Measurements from ENCODE around the gene SPDYE3.
"Not testable (repeated sequence)": the region's sequence is repeated elsewhere in the genome, so short reads cannot be mapped to it uniquely, and the experiment has no call there.

The SPDYE3 gene

DNA sequence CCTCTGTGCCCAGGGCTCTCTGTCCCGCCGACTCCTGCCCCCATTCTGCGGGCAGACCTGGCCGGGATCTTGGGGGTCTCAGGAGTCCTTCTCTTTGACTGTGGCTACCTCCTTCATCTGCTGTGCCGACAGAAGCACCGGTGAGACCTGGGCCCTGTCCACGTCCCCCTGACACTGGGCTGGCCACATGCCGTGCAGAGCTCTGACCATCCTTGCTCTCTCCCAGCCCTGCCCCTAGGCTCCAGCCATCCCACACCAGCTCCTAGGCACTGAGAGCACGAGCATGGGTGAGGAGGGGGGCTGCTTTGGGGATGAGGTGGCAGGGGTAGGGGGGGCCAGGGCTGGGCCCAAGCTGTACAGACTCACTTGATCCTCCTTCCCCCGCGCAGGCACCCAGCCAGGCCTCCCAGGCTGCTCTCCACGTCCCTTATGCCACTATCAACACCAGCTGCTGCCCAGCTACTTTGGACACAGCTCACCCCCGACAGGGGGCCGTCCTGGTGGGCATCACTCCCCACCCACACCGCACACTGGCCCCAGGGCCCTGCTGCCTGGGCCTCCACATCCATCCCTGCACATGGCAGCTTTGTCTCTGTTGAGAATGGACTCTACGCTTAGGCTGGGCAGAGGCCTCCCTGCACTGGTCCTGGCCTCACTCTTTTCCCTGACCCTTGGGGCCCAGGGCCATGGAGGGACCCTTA is 45.6 kb downstream of the SPDYE3 start:
- no peak for DNase-seq

DNA sequence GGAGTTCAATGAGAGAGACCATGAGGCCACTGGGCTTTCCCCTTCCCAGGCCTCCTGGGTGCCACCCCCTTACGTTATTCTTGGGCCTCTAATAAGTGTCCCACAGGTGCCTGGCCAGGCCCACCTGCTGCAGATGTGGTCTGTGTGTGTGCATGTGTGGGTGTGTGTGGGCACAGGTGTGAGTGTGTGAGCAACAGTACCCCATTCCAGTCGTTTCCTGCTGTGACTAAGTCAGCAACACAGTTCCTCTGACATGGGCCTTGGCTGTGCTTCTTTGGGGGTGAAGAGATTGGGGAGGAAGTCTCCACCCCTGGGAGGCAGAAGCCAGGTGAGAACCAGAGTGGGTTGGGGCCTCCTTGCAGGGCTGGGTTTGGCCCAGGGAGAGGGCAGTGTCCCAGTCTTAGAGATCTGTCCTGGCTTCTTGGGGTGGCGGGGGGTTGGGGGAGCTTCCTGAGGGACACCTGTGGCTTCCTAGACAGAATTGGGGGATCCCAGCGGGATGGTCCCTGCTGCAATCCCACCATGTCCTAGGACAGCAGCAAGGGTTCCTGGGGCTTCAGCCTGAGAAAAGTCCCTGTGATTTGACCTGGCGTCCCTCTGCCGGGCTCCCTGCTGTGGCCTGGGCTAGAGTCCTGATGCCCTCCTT is 46.3 kb downstream of the SPDYE3 start:
- DNase-seq: no peak

DNA sequence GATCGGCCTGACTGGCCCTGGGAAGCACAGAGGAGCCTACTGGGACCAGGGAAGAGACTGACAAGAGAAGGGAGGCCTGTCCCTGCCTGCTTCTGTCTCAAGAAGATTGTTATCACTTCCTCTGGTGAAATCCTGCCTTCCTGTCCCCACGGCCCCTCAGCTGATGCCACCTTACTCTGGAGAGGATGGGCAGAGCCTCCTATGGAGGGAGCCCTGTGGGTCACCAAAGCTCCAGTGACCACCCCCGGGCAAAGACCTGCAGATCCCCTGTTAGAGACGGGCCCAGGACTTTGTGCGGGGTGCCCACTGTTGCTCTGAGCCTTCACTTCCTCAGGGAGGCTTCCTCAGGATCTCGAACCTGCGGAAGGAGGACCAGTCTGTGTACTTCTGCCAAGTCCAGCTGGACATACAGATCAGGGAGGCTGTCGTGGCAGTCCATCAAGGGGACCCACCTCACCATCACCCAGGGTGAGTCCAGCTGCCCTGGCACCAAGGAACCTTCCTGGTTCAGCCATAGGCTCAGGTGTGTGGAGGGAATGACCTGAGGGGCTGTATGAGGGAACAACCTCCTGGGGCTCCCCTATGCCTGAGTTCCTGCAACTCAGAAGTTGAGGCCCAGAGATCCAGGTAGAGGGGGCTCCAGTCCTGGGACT is 49.0 kb downstream of the SPDYE3 start:
- DNase-seq: no peak

DNA sequence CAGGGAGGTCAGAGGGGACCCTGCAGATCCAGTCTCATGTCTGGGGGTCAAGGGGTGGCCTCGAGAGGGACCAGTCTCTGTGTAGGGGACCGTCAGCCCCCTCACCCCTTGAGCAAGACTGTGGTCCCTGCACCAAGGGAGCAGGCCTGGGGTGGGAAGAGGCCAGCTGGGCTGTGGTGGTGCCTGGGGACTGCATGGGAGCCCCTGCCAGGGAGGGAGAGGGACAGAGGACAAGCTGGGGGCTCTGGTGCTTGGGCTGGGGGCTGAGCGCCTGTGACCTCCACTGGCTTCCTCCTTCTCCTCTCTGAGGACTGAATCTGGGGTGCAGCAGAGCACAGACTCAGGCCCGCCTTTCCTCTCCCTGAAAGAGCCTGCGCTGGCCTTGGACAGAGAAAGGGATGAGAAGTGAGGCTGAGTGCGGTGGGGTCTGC is 49.6 kb downstream of the SPDYE3 start:
- DNase-seq: no peak

DNA sequence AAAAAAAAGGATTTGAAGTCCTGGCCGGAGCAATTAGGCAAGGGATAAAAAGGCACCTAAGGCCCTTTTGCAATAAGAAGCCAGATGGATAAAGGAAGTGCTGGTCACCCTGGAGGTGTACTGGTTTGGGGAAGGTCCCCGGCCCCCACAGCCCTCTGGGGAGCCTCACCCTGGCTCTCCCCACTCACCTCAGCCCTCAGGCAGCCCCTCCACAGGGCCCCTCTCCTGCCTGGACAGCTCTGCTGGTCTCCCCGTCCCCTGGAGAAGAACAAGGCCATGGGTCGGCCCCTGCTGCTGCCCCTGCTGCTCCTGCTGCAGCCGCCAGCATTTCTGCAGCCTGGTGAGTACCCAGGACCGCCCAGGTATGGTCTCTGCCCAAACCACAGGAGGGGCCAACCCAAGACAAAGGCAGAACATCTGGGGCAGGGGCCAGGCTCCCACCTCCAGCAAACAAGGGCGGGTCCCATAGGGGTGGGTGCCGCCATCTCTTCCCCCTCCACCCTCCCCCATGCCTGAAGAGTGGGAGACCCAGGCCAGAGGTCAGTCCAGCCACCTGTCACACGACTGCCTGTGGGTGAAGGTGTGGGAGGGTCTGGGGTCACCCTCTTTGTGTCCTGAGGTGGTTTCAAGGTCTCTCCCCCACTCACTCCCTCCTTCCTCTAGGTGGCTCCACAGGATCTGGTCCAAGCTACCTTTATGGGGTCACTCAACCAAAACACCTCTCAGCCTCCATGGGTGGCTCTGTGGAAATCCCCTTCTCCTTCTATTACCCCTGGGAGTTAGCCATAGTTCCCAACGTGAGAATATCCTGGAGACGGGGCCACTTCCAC is 50.7 kb downstream of the SPDYE3 start, which contains the start of gene PILRB:
PILRB (plus strand) TSS at position 91 of the 830 bp plus-strand sequence; CDS start at position 277, 186 bp downstream.
- no peak for DNase-seq

DNA sequence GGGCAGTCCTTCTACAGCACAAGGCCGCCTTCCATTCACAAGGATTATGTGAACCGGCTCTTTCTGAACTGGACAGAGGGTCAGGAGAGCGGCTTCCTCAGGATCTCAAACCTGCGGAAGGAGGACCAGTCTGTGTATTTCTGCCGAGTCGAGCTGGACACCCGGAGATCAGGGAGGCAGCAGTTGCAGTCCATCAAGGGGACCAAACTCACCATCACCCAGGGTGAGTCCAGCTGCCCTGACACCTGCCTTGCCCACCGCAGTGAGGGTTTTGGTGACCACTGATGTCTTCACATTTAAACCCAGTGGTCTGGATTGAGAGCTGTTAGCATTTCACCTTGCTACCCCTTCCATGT is 51.3 kb downstream of the SPDYE3 start:
- DNase-seq: no peak

DNA sequence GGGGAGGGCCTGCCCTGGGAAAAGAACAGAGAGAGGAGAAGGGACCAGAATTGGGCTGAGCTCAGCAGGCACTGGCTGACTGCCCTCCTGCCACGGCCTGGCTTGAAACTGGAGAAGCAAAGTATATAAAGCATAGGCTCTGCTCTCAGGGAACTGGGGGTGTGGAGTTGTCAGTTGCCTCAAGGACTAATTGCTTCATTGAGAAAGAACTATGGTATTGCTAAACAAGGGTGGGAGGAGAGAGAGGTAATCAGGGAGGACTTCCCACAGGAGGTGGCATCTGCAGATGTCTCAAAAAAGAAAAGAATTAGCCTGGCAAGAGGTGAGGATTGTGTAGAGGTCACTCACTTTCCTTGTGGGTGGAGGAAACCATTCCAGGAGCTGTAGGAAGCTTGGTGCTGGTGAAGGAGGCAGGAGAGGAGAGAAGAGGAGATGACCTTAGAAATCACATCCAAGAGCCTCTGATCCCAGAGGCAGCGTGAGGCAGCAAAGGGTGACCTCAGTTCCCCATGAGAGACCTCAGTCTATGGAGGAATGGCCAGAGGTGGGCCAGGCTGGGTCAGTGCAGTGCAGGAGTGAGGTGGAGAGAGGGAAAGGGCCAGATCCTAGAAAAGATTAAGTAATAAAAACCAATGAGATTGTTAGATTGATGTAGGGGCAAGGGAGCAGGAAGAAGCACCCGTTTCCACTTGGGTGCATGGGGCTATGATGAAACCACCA is 52.8 kb downstream of the SPDYE3 start:
- no peak for DNase-seq

DNA sequence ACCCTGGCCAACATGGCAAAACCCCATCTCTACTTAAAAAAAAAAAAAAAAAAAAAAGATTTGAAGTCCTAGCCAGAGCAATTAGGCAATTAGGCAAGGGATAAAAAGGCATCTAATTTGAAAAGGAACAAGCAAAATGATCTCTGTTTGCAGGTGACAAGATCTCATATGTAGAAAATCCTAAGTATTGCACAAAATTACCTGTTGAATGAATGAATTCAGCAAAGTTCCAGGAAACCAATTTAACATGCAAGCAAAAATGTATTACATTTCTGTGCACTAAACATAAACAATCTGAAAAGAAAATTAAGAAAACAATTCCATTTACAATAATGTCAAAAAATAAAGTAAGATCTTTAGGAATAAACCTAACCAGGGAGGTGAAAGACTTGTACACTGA is 55.6 kb downstream of the SPDYE3 start:
- no peak for DNase-seq

DNA sequence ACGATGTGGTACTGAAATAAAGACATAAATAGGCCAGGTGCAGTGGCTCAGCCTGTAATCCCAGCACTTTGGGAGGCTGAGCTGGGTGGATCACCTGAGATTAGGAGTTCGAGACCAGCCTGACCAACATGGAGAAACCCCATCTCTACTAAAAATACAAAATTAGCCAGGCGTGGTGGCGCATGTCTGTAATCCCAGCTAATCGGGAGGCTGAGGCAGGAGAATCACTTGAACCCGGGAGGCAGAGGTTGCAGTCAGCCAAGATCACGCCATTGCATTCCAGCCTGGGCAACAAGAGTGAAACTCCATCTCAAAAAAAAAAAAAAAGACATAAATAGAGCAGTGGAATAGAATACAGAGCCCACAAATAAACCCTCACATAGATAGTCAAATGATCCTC is 56.3 kb downstream of the SPDYE3 start:
- DNase-seq: not testable (repeated sequence)

DNA sequence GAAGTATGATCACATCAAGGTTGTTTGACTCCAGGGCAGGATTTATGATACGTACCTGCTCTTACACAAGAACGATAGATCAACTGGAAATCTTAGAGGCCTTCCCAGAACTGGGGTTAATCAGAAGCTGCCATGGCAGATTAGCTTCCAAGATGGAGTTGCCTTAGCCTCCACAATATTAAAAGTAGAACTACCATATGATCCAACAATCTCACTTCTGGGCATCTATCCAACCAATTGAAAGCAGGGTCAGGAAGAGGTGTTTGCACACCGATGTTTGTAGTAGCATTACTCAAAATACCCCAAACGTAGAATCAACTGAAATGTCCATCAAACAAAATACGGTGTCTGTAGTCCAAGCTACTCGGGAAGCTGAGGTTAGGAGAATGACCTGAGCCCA is 57.0 kb downstream of the SPDYE3 start:
- DNase-seq: no peak

DNA sequence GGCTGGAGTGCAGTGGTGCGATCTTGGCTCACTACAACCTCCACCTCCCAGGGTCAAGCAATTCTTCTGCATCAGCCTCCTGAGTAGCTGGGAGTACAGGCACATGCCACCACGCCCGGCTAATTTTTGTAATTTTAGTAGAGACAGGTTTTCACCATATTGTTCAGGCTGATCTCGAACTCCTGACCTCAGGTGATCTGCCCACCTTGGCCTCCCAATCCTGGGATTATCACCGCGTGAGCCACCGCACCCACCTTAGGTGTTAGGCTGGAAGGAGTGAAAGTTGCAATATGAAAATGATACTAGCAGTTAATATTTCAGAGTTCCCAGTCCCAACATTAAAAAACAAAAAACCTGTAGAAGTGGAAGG is 58.5 kb downstream of the SPDYE3 start:
- DNase-seq: not testable (repeated sequence)

DNA sequence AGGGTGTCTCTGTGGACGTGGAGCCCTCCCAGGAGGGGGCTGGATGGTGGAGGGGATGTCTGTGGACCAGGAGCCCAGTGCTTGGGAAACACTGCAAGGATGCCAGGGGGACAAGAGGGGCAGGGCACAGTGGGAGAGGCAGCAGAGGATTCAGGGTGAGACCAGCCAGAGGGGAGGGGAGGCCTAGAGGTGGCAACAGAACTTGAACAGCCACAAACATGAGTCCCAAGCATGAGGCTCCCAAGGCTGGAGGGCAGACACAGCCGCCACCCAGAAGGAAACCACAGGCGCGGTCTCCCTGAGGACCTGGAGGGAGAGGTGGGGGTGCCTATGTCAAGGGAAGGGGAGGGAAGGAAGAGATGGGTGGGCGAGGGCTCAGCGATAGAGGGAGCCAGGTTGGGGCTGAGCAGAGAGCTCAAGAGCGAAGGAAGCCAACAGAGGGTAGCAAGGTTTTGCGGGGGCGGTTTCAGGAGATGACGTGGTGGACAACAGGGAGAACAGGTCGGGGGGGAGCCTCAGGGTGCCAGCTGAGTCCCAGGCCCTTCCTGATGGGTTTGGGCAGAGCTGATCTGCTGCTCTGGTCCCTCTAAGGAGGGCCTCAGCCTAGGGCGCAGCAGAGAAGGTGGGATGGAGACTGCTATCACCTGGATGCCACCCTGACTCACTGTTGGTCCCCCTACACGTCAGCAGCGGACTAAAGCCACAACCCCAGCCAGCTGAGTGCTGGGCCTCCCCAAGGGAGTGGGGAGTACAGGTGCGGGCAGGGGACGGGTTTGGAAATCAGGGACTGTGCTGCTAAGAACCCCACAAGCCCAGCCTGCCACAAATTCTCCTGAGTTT is 59.1 kb downstream of the SPDYE3 start:
- no peak for DNase-seq

DNA sequence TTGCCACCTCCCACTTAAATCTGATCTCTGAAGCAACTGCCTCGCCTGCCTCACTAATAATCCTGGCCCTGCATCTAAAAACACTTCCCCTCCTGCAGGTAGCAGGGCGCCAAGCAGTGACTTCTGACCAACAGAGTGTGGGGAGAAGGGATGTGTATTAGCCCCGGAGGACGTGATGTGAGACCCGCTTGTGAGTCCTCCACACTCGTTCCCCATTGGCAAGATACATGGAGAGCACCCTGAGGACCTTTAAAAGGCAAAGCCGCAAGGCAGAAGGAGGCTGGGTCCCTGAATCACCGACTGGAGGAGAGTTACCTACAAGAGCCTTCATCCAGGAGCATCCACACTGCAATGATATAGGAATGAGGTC is 59.7 kb downstream of the SPDYE3 start:
- DNase-seq: no peak

DNA sequence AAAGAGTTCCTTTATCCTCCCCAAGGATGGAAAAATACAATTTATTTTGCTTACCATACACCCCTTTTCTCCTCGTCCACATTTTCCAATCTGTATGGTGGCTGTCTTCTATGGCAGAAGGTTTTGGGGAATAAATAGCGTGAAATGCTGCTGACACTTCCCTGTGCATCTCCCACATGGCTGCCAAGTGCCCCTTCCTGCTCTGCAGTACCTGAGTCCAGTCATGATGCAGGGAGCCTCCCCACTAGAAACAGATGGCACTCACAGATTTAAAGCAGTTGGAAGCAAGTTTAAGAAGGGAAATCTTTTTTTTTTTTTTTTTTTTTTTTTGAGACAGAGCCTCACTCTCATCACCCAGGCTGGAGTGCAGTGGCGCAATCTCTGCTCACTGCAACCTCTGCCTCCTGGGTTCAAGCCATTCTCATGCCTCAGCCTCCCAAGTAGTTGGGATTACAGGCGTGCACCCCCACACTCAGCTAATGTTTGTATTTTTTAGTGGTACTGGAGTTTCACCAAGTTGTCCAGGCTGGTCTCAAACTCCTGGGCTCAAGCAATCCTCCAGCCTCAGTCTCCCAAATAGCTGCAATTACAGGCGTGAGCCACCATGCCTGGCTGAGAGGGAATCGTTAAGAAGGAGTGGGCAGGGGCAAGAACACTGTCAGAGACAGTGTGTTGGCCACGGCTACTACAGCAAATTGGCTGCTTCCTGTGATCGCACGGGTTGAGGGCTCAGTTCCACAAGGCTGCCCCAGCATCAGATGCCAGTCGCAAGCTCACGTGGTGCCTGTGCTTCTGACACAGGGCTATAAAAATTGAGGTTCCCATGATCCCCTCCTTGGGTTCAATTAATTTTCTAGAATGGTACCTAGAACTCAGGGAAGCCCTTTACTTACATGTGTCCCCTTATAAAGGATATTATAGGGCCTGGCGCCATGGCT is 60.4 kb downstream of the SPDYE3 start:
- no peak for DNase-seq

DNA sequence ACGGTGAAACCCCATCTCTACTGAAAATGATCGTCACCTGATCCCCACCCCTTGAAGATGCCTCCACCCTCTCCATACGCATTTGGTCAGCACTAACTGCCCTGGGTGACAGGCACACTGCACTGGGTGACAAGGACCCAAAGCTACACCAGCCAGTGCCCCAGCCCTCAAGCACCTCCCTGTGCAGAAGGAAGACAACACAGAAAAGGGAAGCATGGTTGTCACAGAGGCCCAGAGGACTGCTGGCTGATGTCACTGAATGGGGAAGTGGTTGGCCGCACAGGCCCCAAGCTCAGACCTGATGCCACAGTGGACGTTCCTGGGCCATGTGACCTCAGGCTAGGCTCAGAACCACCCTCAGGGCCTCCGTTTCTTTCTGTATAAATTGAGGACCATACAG is 61.6 kb downstream of the SPDYE3 start:
- DNase-seq: no peak

DNA sequence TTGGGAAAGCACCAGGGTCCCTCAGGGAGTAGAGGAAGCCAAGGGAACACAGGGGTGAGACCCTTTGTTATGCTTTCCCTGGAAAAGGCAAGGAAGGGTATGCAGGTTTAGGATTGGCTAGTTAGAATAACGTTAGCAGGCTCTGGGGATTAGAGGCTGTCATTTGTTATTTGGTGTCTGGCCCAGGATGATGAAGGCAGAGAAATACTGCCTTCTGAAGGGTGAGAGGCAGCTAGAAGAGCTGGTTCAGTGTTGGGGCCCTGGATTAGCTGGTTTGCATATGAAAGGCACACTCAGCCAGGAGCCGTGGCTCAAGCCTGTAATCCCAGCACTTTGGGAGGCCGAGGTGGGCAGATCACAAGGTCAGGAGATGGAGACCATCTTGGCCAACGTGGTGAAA is 62.8 kb downstream of the SPDYE3 start:
- no peak for DNase-seq

DNA sequence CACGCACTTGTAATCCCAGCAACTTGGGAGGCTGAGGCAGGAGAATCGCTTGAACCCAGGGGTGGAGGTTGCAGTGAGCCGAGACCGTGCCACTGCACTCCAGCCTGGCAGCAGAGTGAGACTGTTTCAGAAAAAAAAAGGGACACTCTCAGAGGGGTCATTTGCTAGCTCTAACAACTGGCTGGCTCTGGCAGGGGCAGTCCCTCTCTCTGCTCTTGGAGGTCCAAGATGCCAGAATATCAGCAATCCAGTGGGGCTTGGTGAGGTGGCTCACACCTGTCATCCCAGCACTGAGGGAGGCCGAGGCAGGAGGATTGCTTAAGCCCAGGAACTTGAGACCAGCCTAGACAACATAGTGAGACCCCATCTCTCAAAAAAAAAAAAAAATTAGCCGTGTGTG is 63.2 kb downstream of the SPDYE3 start:
- DNase-seq: no peak

DNA sequence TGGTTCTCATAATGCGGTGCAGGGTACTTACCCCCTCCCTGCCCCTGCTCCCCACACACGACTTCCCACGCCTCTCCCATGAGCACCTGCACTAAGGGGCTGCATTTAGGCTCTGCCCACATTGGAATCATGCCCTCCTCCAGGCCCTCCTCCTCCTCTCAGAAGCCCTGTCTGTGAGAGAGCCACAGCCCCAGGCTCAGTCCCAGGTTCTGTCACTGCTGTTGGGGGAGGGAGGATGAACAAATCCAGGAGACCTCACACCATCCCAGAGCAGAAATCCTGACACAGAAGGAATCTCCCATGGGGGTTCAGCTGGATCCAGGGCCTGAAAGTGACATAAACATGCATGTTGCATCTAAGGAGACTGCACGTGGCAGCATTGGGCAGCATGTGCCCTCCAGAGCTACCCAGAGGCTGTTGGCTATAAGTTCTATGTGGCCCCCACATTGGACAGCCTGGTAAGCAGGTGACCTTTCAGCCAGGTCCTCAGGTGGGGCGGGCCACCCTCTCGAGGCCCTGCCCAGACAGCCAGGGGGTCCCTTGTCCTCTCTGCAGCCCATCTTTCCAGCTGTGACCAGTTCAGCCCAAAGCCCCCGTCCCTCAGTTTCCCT is 64.2 kb downstream of the SPDYE3 start:
- no peak for DNase-seq
